Hippocampal formation (tissue), 2 donors: ENCODE measurements around the gene ACSBG1.
"Not testable (repeated sequence)": the region's sequence is repeated elsewhere in the genome, so short reads cannot be mapped to it uniquely, and the experiment has no call there.

Experiments
- DNase-seq, 2 donors: peaks; one replicate each; lab custom pipeline; 2025; lab: John Stamatoyannopoulos, UW

ACSBG1 gene

DNA sequence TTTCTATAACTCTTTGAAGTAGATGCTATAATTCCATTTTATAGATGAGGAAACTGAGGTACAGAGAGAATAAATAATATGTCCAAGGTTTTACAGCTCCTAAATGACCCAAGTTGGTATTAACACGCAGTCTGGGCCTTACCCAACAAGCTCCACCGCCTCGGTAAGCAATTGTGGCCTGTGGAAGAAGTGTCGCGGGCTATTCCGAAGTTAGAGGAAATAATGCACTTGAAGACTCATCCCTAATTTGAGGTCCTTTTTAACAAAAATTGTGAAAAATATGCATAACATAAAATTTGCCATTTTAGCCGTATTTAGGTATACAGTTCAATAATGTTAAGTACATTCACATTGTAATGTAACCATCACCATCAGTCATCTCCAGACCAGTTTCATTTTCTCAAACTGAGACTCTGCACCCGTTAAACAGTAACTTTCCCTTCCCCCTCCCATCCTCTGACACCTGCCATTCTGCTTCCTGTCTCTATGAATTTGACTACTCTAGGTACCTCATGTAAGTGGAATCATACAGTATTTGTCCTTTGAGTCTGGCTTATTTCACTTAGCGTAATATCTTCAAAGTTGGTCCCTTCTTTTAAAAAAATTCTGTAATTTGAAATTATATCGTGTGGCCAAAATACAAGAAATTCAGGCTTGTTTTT lies 67.0 kb downstream of the ACSBG1 start:
- no peak for DNase-seq

DNA sequence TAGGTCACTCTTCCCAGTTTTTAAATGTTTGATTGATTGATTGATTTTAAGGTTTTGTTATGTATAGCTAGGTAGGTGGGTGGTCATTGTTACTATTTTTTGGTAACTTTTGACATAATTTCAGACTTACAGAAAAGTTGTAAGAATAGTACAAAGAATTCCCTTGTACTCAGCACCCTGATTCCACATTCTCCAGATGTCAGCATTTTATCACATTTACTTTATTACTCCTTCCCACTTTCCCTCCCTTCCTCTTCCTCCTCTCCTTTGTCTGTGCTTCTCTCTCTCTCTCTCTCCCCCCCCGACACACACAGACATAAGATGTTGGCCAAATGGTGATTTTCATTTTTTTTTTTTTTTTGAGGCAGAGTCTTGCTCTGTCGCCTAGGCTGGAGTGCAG lies 70.4 kb downstream of the ACSBG1 start:
- no peak for DNase-seq

DNA sequence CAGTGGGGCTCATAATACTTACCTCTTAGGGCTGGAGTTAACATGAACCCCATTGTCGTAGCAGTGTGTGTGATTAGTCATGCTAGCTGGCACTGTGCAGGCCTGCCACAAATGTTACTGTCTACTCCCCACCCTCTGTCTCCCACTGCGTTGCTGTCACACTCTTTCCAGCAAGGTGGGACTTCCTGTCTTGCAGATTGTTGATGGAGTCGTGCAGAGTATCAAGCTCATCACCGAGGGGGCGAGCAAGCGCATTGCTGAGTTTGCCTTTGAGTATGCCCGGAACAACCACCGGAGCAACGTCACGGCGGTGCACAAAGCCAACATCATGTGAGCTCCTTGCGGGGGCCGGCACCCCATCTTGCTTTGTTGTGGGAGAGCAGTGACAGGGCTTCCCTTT lies 72.3 kb downstream of the ACSBG1 start:
- no peak for DNase-seq

DNA sequence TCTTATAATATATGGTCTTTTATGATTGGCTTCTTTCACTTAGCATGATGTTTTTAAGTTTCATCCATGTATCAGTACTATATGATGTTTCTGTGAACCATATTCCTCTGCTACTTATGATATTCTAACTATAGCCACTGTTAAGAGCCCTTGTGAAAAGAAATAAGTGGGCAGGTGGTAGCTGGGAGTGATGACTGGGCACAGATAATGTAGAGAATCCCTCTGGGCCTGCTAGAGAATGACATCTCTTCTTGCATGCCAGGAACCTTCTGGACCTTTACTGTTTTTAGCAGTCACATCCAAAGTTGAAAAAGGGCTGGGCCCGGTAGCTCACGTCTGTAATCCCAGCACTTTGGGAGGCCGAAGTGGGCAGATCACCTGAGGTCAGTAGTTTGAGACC lies 75.0 kb downstream of the ACSBG1 start:
- no peak for DNase-seq

DNA sequence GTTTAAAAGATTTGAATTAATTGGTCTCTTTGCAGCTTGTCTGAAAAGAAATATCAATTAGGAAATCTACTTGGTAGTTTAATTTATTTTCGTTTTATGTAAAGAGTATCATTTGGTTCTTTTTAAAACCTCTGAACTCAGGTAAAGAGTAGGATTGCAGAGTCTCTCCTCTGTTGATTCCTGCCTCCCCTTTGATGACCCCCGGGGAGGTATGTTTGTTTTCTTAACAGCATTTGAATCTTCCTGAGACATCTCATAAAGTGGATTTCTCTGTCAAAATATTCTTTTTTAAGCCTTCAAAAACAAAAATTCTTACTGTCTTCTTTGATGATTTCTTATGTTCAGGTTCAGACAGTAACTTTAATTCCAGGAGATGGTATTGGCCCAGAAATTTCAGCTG lies 77.2 kb downstream of the ACSBG1 start:
- DNase-seq = no peak

DNA sequence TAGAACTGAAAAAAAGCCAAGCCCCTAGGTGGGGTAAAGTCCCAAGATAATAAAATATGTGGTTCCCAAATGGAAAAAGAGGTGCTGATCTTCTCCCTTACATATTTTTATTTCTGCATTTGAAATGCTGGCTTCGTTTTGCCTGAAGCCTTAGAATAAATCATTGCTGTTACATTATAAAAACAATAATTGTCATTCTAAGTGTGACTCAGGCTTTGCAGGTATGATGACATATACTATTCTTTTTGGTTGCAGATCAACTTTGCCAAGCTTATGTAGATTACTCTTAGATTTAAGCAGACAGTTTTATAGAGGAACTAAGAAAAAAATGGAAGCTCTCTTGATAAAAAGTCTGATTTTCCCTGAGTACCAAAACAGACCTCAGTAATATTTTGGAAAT lies 77.7 kb downstream of the ACSBG1 start:
- DNase-seq = no peak

DNA sequence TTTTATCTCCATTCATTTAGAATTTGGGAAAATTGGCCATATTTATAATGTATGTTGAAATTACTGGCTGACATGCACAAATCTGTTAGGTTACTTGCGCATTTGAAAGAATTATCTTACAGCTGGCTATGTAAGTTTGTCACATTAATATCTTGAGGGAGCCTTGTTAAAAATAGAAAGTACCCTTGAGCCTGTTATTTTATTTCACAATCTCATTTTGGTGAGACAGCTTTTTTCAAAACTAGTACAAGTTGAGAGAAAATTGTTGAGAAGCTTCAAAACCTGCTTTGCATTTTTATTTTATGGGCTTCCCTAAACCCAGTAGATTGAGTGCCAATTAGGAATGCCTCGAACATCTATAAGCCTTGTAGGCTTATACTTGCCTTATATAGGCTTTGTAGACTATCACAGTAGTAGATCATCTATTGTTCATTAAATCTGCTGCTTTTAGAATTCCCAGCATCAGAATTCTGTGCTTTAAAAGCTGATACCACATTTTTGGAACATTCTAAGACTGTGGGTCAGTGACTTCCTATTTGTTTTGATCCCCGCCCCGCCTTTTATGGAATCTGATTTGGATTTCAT lies 78.9 kb downstream of the ACSBG1 start:
- DNase-seq = no peak

DNA sequence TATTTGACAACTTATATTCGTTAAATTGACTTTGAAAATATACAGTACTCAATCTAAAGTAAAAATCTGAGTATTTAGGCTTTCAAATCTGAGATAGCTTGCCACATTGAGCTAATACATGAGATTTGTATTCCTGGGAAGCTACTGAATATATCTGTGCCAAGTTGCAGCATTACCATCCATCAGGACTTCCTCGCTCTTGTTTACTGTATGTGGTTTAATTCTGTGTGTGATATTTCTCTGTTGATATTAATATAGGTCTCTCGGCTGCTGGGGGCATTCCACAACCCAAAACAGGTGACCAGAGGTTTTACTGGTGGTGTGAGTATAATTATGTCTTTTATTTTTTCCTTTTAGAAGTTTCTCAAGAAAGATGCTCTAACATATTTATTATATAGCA lies 79.4 kb downstream of the ACSBG1 start:
- DNase-seq = no peak

DNA sequence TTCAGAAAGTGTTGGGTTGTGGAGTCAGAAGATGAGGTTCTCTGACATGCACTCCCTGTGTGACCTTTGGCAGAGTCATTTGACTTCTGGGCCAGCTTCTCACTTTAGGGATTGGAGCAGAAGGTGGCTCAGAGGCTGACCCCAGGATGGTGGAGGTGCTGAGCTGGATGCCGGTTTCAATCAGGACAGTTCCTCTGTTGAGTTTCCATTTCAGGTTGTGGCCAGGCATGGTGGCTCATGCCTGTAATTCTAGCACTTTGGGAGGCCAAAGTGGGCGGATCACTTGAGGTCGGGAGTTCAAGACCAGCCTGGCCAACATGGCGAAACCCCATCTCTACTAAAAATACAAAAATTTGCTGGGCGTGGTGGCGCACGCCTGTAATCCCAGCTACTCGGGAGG lies 83.3 kb downstream of the ACSBG1 start:
- not testable (repeated sequence) for DNase-seq

DNA sequence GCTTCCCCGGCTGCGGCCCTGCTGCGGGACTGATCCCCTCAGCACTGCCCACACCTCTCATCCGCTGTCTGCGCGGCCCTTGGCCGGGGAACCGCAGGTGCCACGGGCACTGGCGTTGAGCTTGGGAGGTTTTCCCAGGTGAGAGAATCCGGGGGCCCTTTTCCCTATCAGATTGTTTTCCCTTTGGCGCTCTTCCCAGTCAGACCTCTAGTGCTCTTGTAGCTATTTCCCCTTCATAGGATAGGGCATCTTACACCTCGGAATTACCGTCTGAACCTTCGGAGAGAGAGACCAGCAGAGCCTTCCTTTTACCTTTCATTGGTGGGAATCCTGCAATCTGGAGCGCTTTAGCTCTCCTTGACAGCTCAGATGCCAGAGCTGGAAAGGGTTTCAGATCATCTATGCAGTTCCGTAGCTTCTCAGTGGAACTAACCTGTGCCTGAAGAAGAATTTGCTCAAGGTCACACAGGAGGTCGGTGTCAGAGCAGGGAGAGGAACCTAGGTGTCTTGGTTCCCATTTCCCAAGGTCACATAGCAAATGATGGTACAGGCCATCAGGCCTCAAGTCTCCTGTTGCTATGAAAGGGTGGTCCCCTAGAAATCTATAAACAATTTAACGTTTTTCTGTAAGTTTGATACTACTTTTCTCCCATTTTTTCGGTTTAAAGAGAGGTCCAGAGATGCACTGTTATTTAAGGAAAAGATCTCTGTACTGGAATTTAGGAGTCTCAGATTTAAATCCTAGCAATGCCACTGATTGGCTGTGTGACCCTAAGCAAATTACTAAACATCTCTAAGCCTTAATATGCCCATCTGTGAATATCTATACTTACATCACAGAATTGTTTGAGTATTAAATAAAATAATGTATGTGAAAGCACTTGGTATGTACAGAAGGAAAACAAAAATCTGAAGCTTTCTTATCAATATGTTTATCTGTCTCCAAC lies 84.3 kb downstream of the ACSBG1 start:
- DNase-seq = no peak

DNA sequence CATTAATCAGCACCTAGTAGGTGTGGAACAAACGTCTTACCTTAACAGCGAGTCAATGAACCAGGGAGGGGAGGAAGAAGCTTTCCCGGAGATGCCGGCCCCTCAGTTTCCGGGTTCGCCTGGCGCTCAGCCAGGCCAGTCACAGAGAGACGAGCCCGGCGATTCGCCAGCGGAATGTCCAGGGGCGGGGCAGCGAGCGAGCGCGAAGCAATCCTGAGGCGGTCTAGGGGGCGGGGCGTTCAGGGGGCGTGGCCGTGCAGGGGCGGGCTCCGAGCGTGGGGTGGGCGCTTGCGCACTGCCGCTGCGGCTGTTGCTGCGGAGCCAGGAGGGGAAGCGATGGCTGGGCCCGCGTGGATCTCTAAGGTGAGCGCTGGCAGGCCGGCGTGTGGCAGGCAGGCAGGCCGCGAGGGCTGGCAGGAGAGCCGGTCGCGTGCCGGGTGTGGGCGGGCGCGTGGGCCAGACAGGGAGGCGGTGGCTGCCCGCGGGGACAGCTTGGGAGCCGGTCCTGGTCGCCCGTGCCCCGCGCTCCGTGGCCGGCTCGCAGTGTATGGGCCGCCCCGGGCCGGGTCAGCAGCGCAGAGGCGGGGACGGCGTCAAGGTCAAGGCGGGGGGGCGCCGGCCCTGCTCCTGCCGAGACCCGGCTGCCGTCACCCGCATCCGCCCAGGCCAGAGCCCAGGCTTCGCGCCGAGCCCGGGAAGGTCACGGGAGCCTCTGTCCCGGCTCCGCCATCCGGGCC lies 85.1 kb downstream of the ACSBG1 start, which contains the start of gene IDH3A:
Gene IDH3A, plus strand, starts transcription at position 295 of the 737 bp plus-strand sequence. Its CDS starts 42 bp downstream, at position 337.
- peak; percentile 94 to 98 for DNase-seq

DNA sequence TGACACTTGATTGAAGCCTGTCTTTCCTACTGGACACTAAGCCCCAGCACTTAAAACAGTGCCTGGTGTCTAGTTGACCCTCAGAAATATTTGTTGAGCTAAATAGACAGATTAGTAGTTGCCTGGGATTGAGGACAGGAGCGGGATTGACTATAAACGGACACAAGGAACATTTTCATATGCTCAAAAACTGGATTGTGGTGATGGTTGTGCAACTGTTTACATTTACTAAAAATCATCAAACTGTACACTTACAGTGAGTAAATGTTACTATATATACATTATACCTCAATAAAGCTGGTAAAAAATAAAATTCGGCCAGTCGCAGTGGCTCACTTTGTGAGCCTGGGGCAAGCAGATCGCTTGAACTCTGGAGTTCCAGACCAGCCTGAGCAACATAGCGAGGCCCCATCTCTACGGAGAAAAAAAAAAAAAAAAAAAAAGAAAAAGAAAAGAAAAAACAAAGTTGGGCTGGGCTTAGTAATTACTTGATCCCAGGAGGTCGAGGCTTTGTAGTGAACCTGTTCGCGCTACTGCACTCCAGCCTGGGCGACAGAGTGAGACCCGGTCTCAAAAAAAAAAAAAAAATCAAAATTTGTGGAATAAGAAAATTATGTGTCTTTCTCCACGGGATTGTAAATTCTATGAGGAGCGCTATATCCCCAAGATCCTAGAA lies 85.8 kb downstream of the ACSBG1 start:
- DNase-seq = no peak

DNA sequence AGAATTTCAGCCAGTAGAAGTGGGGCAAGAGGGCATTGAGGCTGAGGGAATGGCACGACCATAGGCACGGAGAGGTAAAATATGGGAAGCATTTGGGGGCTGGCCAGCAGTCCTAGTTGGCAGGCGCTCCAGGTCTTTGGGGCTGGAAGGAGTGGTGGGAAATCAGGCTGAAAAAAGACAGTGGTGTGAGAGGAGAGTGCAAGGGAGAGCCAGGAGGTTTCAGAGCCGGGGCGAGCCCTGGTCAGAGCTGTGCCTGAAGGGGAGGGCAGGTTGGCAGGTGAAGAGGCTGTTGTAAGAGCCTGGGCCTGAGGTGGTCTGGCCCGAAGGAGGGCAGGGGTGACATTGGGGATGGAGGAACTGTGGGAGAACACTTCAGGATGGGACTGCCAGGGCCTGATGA lies 86.8 kb downstream of the ACSBG1 start:
- no peak for DNase-seq

DNA sequence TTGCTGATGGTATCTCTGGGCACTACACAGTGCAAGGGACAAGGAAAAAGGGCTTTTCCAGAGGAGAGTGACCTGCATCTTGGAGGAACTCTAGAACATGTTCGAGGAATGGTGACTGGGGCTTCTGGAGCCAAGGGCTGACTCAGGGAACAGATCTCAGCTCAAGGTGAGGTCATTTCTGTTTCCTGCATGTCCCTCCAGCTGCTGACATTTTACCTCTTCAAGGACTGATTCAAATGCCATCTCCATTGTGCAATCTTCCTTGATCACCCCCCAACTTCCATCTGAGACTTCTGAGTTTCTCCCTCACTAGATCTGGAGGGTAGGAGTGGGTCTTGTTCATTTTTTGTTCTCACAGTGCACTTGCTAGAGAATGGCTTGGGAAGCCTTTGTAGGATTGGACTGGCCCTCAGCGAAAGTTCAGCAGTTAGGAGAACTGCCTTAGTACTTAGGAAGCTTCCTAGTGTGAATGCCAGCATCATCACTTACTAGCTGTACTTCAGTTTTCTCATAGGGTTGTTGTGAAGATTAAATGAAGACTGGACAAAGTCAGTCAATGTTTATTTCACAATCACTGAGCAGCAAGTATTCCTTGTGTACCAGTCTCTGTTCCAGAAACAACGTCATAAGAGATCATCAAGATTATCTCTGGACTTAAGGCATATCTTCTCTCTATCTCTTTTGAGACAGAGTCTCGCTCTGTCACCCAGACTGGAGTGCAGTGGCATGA lies 87.8 kb downstream of the ACSBG1 start:
- DNase-seq = no peak

DNA sequence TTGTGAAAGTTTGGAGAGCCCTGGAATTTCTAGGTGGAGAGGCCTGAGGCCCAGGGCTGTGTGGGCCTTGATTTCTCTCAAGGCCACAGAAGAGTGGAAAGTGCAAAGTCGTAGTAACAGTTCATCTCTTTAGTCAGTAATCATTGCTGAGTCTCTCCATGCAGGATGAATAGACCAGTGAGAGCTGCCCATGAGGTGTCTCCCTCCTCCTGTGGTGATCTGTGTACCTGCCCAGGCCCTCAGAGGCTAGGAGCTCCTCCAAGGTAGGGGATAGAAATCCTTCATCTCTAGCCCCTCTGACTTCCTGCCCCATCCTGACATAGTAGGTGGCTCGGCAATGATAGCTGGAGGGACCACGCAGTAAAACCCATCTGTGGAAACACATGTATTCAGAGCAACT lies 92.0 kb downstream of the ACSBG1 start:
- no peak for DNase-seq

DNA sequence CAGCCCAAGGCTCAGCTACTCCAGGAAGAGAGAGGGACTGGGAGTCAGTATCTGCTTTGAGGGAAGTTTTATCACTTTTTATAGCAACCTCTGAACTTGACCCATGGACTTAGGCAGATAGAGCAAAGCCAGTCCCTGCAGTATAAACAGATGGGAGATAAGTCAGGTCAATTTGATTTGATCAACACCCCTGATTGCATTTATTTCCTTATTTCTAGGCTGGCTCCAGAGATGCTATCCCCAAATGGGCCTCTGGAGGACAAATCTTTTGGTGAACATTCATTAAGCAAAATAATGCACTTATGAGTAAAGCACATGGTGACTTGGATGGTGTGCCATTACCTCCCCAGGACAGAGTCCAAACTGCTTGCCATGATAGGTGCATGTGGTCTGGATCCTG lies 94.1 kb downstream of the ACSBG1 start:
- no peak for DNase-seq

DNA sequence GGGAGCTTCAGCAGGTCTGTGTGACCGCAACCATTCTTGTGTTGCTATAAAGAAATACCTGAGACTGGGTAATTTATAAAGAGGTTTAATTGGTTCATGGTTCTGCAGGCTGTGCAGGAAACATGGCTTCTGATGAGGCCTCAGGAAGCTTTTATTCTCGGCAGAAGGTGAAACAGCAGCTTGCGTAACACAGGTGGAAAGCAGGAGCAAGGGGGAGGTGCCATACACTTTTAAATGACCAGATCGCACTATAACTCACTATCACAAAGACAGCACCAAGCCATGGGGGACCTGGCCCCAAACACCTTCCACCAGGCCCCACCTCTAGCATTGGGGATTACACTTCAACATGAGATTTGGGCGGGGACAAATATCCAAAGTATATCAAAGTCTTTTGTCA lies 94.8 kb downstream of the ACSBG1 start:
- no peak for DNase-seq

DNA sequence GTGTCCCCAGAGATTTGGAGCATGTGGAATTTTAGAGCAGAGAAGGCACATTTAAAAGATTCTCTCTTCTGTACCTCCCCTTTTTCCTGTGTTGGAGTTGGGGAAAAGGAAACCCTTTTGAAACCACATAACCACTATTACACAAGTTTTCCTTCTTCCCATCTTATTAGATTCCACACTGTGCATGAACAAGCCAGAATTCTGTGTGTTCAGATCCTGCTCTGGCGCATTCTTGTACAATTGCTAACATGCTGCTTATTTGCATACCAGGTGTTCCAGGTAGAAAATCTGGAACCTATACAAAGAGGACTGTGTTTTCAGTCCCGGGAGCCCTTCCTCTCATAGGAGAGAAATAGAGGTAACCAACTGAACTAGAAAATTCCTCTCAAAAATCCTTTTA lies 100.6 kb downstream of the ACSBG1 start:
- DNase-seq = no peak

DNA sequence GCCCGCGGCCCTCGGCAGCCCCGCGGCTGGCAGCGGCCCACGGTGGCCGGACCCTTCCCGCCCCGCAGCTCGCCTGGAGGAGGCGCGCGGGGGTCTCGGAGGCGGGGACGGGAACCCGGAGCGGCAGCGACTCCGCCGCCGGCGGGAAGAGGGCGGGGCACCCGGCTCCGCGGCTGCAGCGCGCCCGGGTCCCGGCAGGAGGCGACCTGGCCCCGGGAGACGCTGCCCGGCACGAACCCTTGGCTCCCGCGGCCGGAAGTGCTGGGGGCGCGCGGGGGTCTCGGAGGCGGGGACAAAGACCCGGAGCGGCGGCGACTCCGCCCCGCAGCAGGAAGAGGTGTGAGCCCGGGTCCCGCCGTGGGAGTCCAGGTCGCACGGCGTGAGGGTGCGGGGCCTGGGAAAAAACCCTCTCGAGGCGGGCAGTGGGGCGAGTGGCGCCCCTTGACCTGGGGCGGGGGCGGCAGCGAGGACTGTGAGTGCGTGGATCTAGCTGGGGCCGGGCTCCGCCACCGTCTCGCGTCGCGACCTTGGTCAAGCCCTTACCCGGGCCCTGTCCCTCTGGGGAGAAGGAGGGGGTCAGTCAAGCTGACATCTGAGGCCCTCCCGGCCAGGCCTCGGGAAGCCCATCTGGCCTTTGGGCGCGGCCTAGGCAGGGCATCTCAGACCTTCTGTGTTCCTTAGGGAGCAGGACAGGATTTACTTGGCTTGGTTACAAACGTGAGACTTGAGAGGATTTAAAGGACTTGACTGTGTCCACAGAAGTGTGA lies 102.9 kb downstream of the ACSBG1 start, which contains the start of gene CIB2:
Gene CIB2, minus strand, starts transcription at position 151 of the 767 bp plus-strand sequence. CDS start 230 bp downstream, outside the sequence.
- DNase-seq = peak; percentile 14 to 34
